Measurements from ENCODE around the gene AGAP9.
"Not testable (repeated sequence)": the region's sequence is repeated elsewhere in the genome, so short reads cannot be mapped to it uniquely, and the experiment has no call there.

AGAP9 gene

GRCh38 chr10:47523475-47523874 is at the start of gene AGAP9:
AGAP9 (minus strand) TSS chr10:47523638; CDS start chr10:47523526, 112 bp downstream.
- H3K27me3 Mint-ChIP-seq; H3K27ac Mint-ChIP-seq; H3K9me3 Mint-ChIP-seq; H3K36me3 Mint-ChIP-seq; H3K4me3 Mint-ChIP-seq; ATAC-seq (replicated peaks); DNase-seq; H3K4me1 Mint-ChIP-seq: not testable (repeated sequence)

- H3K27ac Mint-ChIP-seq; H3K4me1 Mint-ChIP-seq; H3K9me3 Mint-ChIP-seq; H3K36me3 Mint-ChIP-seq; H3K4me3 Mint-ChIP-seq; H3K27me3 Mint-ChIP-seq; ATAC-seq (replicated peaks); DNase-seq: not testable (repeated sequence)
These were observed 47.9 kb upstream of the AGAP9 start for GRCh38 chr10:47571138-47571912.

- DNase-seq, H3K27ac Mint-ChIP-seq, H3K27me3 Mint-ChIP-seq, H3K4me3 Mint-ChIP-seq, H3K36me3 Mint-ChIP-seq, H3K4me1 Mint-ChIP-seq, H3K9me3 Mint-ChIP-seq: not testable (repeated sequence)
- peak in 1 of 2 donors; percentile 8 for ATAC-seq (replicated peaks)
These were observed 43.3 kb upstream of the AGAP9 start for GRCh38 chr10:47566757-47567156.

- DNase-seq, H3K4me3 Mint-ChIP-seq, H3K27me3 Mint-ChIP-seq, H3K27ac Mint-ChIP-seq, H3K36me3 Mint-ChIP-seq, H3K9me3 Mint-ChIP-seq, H3K4me1 Mint-ChIP-seq: not testable (repeated sequence)
- ATAC-seq (replicated peaks), result peak; percentile 77 to 84
These were observed 42.8 kb upstream of the AGAP9 start for GRCh38 chr10:47566108-47566699.

GRCh38 chr10:47565517-47565920 is 42.1 kb upstream of the AGAP9 start:
- peak in 1 of 2 donors; percentile 17 for ATAC-seq (replicated peaks)
- not testable (repeated sequence) for H3K27me3 Mint-ChIP-seq, H3K4me3 Mint-ChIP-seq, H3K9me3 Mint-ChIP-seq, H3K27ac Mint-ChIP-seq, DNase-seq, H3K36me3 Mint-ChIP-seq, H3K4me1 Mint-ChIP-seq

GRCh38 chr10:47564953-47565352 is 41.5 kb upstream of the AGAP9 start:
- ATAC-seq (replicated peaks); H3K27ac Mint-ChIP-seq; DNase-seq; H3K36me3 Mint-ChIP-seq; H3K4me1 Mint-ChIP-seq; H3K9me3 Mint-ChIP-seq; H3K4me3 Mint-ChIP-seq; H3K27me3 Mint-ChIP-seq: not testable (repeated sequence)

GRCh38 chr10:47564318-47564717 is 40.9 kb upstream of the AGAP9 start:
- H3K27ac Mint-ChIP-seq; H3K4me3 Mint-ChIP-seq; H3K4me1 Mint-ChIP-seq; ATAC-seq (replicated peaks); H3K27me3 Mint-ChIP-seq; DNase-seq; H3K9me3 Mint-ChIP-seq; H3K36me3 Mint-ChIP-seq: not testable (repeated sequence)

GRCh38 chr10:47560452-47560851 is 37.0 kb upstream of the AGAP9 start:
- H3K27ac Mint-ChIP-seq; H3K4me3 Mint-ChIP-seq; H3K9me3 Mint-ChIP-seq; H3K36me3 Mint-ChIP-seq; H3K27me3 Mint-ChIP-seq; DNase-seq; ATAC-seq (replicated peaks): not testable (repeated sequence)
- H3K4me1 Mint-ChIP-seq, result peaks cover 8 to 25% of the 10 kb centered on the region in 2 donors

- not testable (repeated sequence) for H3K27ac Mint-ChIP-seq; DNase-seq; H3K4me3 Mint-ChIP-seq; ATAC-seq (replicated peaks); H3K27me3 Mint-ChIP-seq; H3K9me3 Mint-ChIP-seq; H3K36me3 Mint-ChIP-seq
- H3K4me1 Mint-ChIP-seq, result peaks cover 10 to 32% of the 10 kb centered on the region in 2 donors
These were observed 36.4 kb upstream of the AGAP9 start for GRCh38 chr10:47559718-47560308.

- Mint-ChIP-seq H3K27ac (peak overlapping the region; percentile 91), H3K4me1 (peaks cover 10 to 35% of the 10 kb centered on the region in 2 donors)
- ATAC-seq (replicated peaks); H3K4me3 Mint-ChIP-seq; H3K9me3 Mint-ChIP-seq; H3K36me3 Mint-ChIP-seq; H3K27me3 Mint-ChIP-seq; DNase-seq: not testable (repeated sequence)
These were observed 34.7 kb upstream of the AGAP9 start for GRCh38 chr10:47558109-47558508.

GRCh38 chr10:47557616-47558015 is 34.2 kb upstream of the AGAP9 start:
- Mint-ChIP-seq H3K4me1 (peaks cover 13 to 35% of the 10 kb centered on the region in 2 donors), H3K27ac (peak overlapping the region; percentile 91)
- DNase-seq, H3K36me3 Mint-ChIP-seq, H3K9me3 Mint-ChIP-seq, H3K4me3 Mint-ChIP-seq, H3K27me3 Mint-ChIP-seq: not testable (repeated sequence)
- ATAC-seq (replicated peaks), result peak; percentile 21 to 41

- not testable (repeated sequence) for H3K27ac Mint-ChIP-seq; H3K4me3 Mint-ChIP-seq; H3K9me3 Mint-ChIP-seq; ATAC-seq (replicated peaks); H3K36me3 Mint-ChIP-seq; DNase-seq; H3K27me3 Mint-ChIP-seq
- H3K4me1 Mint-ChIP-seq, result peaks cover 13 to 35% of the 10 kb centered on the region in 2 donors
These were observed 31.9 kb upstream of the AGAP9 start for GRCh38 chr10:47555334-47555733.

- not testable (repeated sequence) for DNase-seq; H3K36me3 Mint-ChIP-seq; H3K4me3 Mint-ChIP-seq; H3K27me3 Mint-ChIP-seq; H3K9me3 Mint-ChIP-seq; ATAC-seq (replicated peaks)
- Mint-ChIP-seq H3K27ac (peak overlapping the region; percentile 25), H3K4me1 (peaks cover 13 to 34% of the 10 kb centered on the region in 2 donors)
These were observed 31.1 kb upstream of the AGAP9 start for GRCh38 chr10:47554552-47554951.

GRCh38 chr10:47553860-47554247 is 30.4 kb upstream of the AGAP9 start:
- Mint-ChIP-seq H3K27ac (peak overlapping the region; percentile 77), H3K4me3 (peak overlapping the region; percentile 82 to 95), H3K4me1 (peaks cover 13 to 29% of the 10 kb centered on the region in 2 donors)
- H3K27me3 Mint-ChIP-seq; H3K9me3 Mint-ChIP-seq; H3K36me3 Mint-ChIP-seq; DNase-seq; ATAC-seq (replicated peaks): not testable (repeated sequence)
